Myocyte (in vitro differentiated cells): ENCODE results near the gene CYSTM1. TPM values are rescaled to one million over a fixed set of nuclear protein-coding genes. Genes with fewer than 3 reads are reported as not detected.
"Not testable (repeated sequence)": the region's sequence is repeated elsewhere in the genome, so short reads cannot be mapped to it uniquely, and the experiment has no call there.

Experiments
- DNase-seq: peaks from one replicate; pipeline ENCODE4 v3.0.0-alpha.2; 2012; ENCODE audit warnings: low read depth
- total RNA-seq: library from RNA; depleted of rRNA; stranded (reverse); fragments of >200 nt; gene quantifications from 2 replicates; pipeline ENCODE4 v1.2.3, GENCODE V29; 2014

The CYSTM1 gene
- total RNA-seq, 1 donor from 2014 or later = 27.9 TPM

GRCh38 chr5:140175367-140176030 lies 511 bp downstream of the CYSTM1 start:
- peak; percentile 65 for DNase-seq

GRCh38 chr5:140176031-140176387 lies 1.0 kb downstream of the CYSTM1 start:
- no peak for DNase-seq

- DNase-seq = no peak
Observed at GRCh38 chr5:140178086-140178410, 3.1 kb downstream of the CYSTM1 start.

GRCh38 chr5:140178482-140179116 lies 3.6 kb downstream of the CYSTM1 start:
- DNase-seq = no peak

- no peak for DNase-seq
Observed at GRCh38 chr5:140181002-140181483, 6.1 kb downstream of the CYSTM1 start.

- no peak for DNase-seq
Observed at GRCh38 chr5:140181525-140181924, 6.5 kb downstream of the CYSTM1 start.

GRCh38 chr5:140182075-140182711 lies 7.2 kb downstream of the CYSTM1 start:
- DNase-seq = peak; percentile 11

GRCh38 chr5:140182803-140183367 lies 7.9 kb downstream of the CYSTM1 start:
- DNase-seq = no peak

- no peak for DNase-seq
Observed at GRCh38 chr5:140185409-140185808, 10.4 kb downstream of the CYSTM1 start.

- DNase-seq = no peak
Observed at GRCh38 chr5:140186267-140186671, 11.3 kb downstream of the CYSTM1 start.

GRCh38 chr5:140189253-140189652 lies 14.3 kb downstream of the CYSTM1 start:
- DNase-seq = no peak

- peak; percentile 89 for DNase-seq
Observed at GRCh38 chr5:140189977-140190871, 15.2 kb downstream of the CYSTM1 start.

GRCh38 chr5:140190872-140191218 lies 15.9 kb downstream of the CYSTM1 start:
- DNase-seq = peak; percentile 8

GRCh38 chr5:140192715-140193430 lies 17.9 kb downstream of the CYSTM1 start:
- DNase-seq = no peak

GRCh38 chr5:140194662-140195061 lies 19.7 kb downstream of the CYSTM1 start:
- no peak for DNase-seq

GRCh38 chr5:140196115-140196814 lies 21.3 kb downstream of the CYSTM1 start:
- no peak for DNase-seq

GRCh38 chr5:140197023-140197422 lies 22.0 kb downstream of the CYSTM1 start:
- no peak for DNase-seq

GRCh38 chr5:140198915-140199314 lies 23.9 kb downstream of the CYSTM1 start:
- not testable (repeated sequence) for DNase-seq

GRCh38 chr5:140202078-140202477 lies 27.1 kb downstream of the CYSTM1 start:
- no peak for DNase-seq

GRCh38 chr5:140202610-140203009 lies 27.6 kb downstream of the CYSTM1 start:
- no peak for DNase-seq
